ENCODE measurements around the gene TOR1B.

TOR1B gene

GRCh38 chr9:129776938-129777768 lies 25.8 kb upstream of the TOR1B start:
- H3K4me3 ChIP-seq (ENCODE audit: low read length): no peak overlapping the region
- H3K79me2 ChIP-seq (ENCODE audit: low read length): no peaks in the 10 kb centered on the region
- no peak overlapping the region for H3K9ac ChIP-seq (ENCODE audit: low read length)
- no peak overlapping the region for H3K4me2 ChIP-seq (ENCODE audit: low read length)
- H3K9me3 ChIP-seq (ENCODE audit: insufficient read depth, low read length): no peaks in the 10 kb centered on the region
- no peak overlapping the region for H2AFZ ChIP-seq (ENCODE audit: low read depth, low read length)
- no peaks in the 10 kb centered on the region for H3K36me3 ChIP-seq (replicated peaks; ENCODE audit: low read depth, low read length)
- no peak overlapping the region for H3K27ac ChIP-seq (ENCODE audit: low read length)
- no peaks in the 10 kb centered on the region for H3K4me1 ChIP-seq (ENCODE audit: low read length)
- no peak for TF ChIP-seq CTCF (IDR thresholded peaks at IDR 0.05; ENCODE audit: low read depth, low read length)
- no peak for TF ChIP-seq EZH2phosphoT487 (IDR thresholded peaks at IDR 0.05; ENCODE audit: low read depth)
- H4K20me1 ChIP-seq (ENCODE audit: insufficient read depth, low read length): no peaks in the 10 kb centered on the region
- H3K27me3 ChIP-seq (ENCODE audit: low read depth, low read length): no peaks in the 10 kb centered on the region

GRCh38 chr9:129777769-129778130 lies 25.2 kb upstream of the TOR1B start:
- Histone ChIP-seq H3K4me1 (ENCODE audit: low read length) (no peaks in the 10 kb centered on the region), H3K79me2 (ENCODE audit: low read length) (no peaks in the 10 kb centered on the region), H4K20me1 (ENCODE audit: insufficient read depth, low read length) (no peaks in the 10 kb centered on the region), H2AFZ (ENCODE audit: low read depth, low read length) (no peak overlapping the region), H3K27ac (ENCODE audit: low read length) (no peak overlapping the region), H3K36me3 (replicated peaks; ENCODE audit: low read depth, low read length) (no peaks in the 10 kb centered on the region), H3K4me3 (ENCODE audit: low read length) (no peak overlapping the region), H3K9me3 (ENCODE audit: insufficient read depth, low read length) (no peaks in the 10 kb centered on the region), H3K27me3 (ENCODE audit: low read depth, low read length) (no peaks in the 10 kb centered on the region), H3K4me2 (ENCODE audit: low read length) (no peak overlapping the region), H3K9ac (ENCODE audit: low read length) (no peak overlapping the region)
- TF ChIP-seq CTCF (IDR thresholded peaks at IDR 0.05; ENCODE audit: low read depth, low read length) (no peak), EZH2phosphoT487 (IDR thresholded peaks at IDR 0.05; ENCODE audit: low read depth) (no peak)

GRCh38 chr9:129778469-129778868 lies 24.5 kb upstream of the TOR1B start:
- Histone ChIP-seq H3K27ac (ENCODE audit: low read length) (no peak overlapping the region), H3K36me3 (replicated peaks; ENCODE audit: low read depth, low read length) (no peaks in the 10 kb centered on the region), H3K9me3 (ENCODE audit: insufficient read depth, low read length) (no peaks in the 10 kb centered on the region), H3K4me2 (ENCODE audit: low read length) (no peak overlapping the region), H3K9ac (ENCODE audit: low read length) (no peak overlapping the region), H3K27me3 (ENCODE audit: low read depth, low read length) (no peaks in the 10 kb centered on the region), H3K79me2 (ENCODE audit: low read length) (no peaks in the 10 kb centered on the region), H2AFZ (ENCODE audit: low read depth, low read length) (no peak overlapping the region), H3K4me1 (ENCODE audit: low read length) (no peaks in the 10 kb centered on the region), H4K20me1 (ENCODE audit: insufficient read depth, low read length) (no peaks in the 10 kb centered on the region), H3K4me3 (ENCODE audit: low read length) (no peak overlapping the region)
- no peak for TF ChIP-seq CTCF (IDR thresholded peaks at IDR 0.05; ENCODE audit: low read depth, low read length)
- no peak for TF ChIP-seq EZH2phosphoT487 (IDR thresholded peaks at IDR 0.05; ENCODE audit: low read depth)

GRCh38 chr9:129779560-129780190 lies 23.3 kb upstream of the TOR1B start:
- Histone ChIP-seq H2AFZ (ENCODE audit: low read depth, low read length) (no peak overlapping the region), H3K36me3 (replicated peaks; ENCODE audit: low read depth, low read length) (no peaks in the 10 kb centered on the region), H4K20me1 (ENCODE audit: insufficient read depth, low read length) (no peaks in the 10 kb centered on the region), H3K4me3 (ENCODE audit: low read length) (no peak overlapping the region), H3K9me3 (ENCODE audit: insufficient read depth, low read length) (no peaks in the 10 kb centered on the region), H3K9ac (ENCODE audit: low read length) (no peak overlapping the region), H3K79me2 (ENCODE audit: low read length) (no peaks in the 10 kb centered on the region), H3K4me1 (ENCODE audit: low read length) (no peaks in the 10 kb centered on the region), H3K4me2 (ENCODE audit: low read length) (no peak overlapping the region), H3K27me3 (ENCODE audit: low read depth, low read length) (no peaks in the 10 kb centered on the region), H3K27ac (ENCODE audit: low read length) (no peak overlapping the region)
- TF ChIP-seq EZH2phosphoT487 (IDR thresholded peaks at IDR 0.05; ENCODE audit: low read depth) (no peak), CTCF (IDR thresholded peaks at IDR 0.05; ENCODE audit: low read depth, low read length) (no peak)
